Endometrial microvascular endothelial cells (primary cell): ENCODE results near the gene NTM. TPM values are rescaled to one million over a fixed set of nuclear protein-coding genes. Genes with fewer than 3 reads are reported as not detected.

Experiments
- in situ Hi-C: cut with HindIII; loops from 2 replicates; pipeline ENCODE4 v1.10.0; 2017; ENCODE audit warnings: low sequenced_read_pairs, low pct_unique_long_range_greater_than_20kb; ENCODE audit errors: inconsistent ontology term
- total RNA-seq: library from RNA; depleted of rRNA; stranded (reverse); fragments of >200 nt; gene quantifications from one replicate; pipeline ENCODE4 v1.2.3, GENCODE V29; 2015; ENCODE audit errors: inconsistent ontology term

The NTM gene
- total RNA-seq, 1 donor from 2014 or later, result 4.3 TPM

DNA sequence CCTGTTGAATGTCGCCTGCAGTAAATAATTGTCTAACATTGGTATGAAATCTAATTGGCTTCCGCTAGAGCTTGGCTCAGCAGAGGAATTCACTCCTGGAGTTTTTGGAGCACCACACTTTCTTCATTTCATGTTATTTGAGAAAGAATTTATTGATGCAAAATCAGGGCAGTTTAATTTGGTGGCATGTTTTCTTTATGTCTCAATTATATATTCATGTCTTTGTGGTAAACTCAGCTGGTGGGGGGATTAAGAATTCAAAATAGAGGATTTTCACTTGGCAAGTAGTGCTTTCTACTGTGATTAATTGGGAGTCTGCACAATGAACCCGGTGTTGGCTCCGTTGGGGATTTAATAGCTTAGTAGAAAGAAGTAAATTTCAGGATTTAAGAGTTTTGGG, 784.4 kb downstream of the NTM start:
- in situ Hi-C loops, result no loop called here

DNA sequence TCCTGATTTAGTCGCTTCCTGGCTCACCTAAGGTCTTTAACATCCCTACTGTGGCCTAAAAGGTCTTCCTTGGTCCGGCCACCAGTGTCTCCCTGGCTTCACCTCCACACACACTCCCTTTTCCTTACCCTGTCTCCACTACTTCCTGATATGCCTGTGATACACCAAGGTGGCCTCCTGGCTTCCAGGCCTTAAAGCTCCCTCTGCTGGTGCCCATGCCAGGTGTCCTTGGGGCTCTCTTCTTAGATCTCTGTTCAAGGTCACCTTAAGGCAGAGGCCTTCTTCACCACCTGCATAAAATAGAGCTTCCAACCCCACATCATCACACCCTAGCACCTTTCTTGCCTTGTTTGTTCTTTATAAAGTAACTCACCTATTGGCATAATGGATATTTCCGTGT, 787.7 kb downstream of the NTM start:
- in situ Hi-C loops, result no loop called here

DNA sequence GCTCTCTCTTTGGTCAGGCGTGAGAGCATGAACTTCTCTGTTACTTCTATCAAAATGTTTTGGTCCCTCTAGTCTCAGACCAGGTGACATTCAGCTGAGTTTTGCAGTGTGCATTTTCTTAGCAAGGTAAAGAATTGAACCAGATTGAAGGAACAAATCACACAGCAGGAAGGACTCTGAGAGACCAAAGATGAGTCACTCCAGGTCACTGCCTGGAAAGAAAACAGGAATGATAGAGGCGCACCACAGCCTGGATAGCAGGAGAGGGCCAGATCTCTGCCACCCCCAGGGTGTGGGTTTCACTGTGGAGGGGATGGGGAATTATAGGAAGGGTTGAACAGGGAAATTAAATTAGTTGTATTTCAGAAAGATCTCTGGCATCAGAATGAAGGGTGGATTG, 788.3 kb downstream of the NTM start:
- in situ Hi-C loops, result no loop called here

GRCh38 chr11:132161403-132162078, 791.1 kb downstream of the NTM start:
- in situ Hi-C loops, result no loop called here

- in situ Hi-C loops, result no loop called here
These were observed 798.0 kb downstream of the NTM start for GRCh38 chr11:132168344-132168981.

DNA sequence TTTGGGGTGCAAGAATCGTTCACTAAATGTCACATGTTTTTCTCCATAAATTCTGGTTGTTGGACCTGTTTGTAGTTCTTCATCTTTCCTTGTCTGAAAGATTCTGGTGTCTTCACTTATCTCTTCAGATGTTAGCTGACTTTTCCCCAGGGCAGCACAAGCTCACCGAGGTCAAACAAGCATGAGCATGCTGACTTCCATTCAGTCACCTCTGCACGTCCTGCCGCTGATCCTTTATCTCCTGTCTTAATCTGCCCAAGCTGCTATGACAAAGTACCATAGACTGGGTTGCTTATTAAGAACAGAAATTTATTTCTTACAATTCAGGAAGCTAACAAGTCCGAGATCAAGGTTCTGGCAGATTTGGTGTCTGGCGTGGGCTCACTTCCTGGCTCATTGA, 800.6 kb downstream of the NTM start:
- in situ Hi-C loops, result no loop called here

- in situ Hi-C loops, result no loop called here
These were observed 804.2 kb downstream of the NTM start for GRCh38 chr11:132174362-132175255.

- in situ Hi-C loops, result no loop called here
These were observed 806.7 kb downstream of the NTM start for GRCh38 chr11:132177106-132177505.

GRCh38 chr11:132184079-132184478, 813.7 kb downstream of the NTM start:
- in situ Hi-C loops, result no loop called here

DNA sequence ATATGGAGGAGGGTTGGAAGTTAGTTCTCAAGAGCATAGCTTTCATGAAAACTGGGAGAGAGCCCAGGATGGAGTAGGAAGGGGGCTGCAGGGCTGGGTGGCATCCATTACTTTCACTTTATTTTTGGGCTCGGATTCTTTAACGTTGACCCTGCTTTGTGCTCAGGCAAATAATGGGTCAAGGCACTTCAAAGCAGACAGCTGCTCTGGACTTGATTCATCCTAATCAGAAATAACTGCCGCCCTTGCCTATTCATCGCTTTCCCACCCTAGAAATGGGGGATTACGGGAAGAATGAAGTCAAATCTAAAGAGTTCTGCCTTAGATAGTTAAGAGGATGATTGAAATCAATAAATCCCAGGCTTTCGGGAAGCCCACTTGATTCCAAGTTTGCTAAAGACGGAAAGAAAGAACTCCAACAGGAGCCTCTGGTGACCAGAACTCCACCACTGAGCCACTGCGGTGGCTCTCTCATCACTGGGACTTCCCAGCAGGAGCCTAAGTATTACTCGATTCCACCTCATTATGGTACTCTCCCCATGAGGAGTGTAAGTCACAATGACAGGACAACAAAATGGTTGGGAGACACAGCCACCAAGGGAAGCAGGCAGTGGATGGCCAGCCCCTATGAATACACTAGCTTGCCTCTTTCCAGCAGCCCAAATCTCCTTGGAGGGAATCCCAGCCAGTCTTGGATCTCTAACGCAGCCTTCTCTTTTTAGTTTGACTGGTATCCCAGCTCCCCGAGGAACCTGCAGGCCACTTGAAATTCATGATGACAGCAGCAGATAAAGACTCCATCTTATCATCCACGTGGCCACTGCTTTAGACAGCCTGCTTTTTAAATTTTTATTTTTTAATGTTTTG, 815.5 kb downstream of the NTM start:
- in situ Hi-C loops, result no loop called here

DNA sequence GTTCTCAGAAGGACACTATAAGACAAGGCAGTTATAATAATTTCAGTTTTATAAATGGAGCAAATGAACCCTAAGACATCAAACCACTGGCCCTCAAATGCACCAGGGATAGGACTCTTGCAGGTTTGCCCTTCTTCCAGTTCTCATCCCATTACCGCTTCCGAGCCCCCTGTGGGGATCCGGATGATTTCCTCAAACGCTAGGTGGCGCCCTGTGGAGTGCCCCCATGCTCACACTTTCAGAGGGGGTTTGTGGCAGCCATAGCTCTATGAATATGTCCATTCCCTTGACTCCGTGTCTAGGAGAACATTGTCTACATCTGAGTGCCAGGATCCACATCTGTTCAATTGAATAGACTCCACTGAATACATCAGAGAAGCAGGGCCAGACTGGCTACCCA, 816.3 kb downstream of the NTM start:
- in situ Hi-C loops, result no loop called here

DNA sequence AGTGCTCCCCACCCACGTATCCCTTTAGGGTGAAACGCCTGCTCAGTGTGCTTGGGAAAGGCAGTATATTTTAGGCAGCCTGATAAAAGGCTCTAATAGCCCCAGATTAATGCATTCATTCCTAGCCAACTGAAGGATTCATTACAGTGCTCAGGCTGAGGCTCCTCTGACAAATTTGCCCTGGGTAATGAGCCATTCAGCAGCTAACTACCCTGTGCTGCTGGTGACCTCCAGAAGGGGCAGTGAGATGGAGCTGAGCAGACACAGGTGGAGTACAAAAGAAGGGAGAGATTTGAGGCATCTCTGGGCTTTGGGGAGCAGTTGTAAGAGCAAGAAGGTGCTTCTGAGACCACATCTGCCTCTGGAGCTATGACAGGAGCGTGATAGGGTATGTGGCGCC, 817.0 kb downstream of the NTM start:
- in situ Hi-C loops, result no loop called here

GRCh38 chr11:132187814-132188213, 817.4 kb downstream of the NTM start:
- in situ Hi-C loops, result no loop called here

- in situ Hi-C loops, result no loop called here
These were observed 826.5 kb downstream of the NTM start for GRCh38 chr11:132196928-132197327.

- in situ Hi-C loops, result no loop called here
These were observed 830.0 kb downstream of the NTM start for GRCh38 chr11:132200353-132200936.

GRCh38 chr11:132202621-132203020, 832.2 kb downstream of the NTM start:
- in situ Hi-C loops, result no loop called here

DNA sequence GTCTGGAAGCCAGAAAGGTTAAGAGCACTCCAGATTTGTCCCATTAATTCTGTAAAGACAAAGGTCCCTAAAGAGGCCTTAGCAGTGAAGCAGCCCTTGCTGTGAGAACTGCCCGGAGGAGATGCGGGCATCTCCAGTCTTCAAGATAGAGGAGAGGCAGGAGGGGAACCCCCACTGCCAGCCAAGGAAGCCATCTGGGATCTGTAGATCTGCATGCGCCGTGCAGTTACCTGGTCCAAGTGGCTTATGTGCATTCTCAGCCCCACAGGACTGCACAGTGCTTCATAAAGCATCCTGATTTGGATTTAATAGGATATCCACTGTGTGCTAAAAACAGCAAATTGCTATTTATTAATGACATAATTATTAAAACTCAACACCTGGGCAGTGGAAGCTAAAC, 834.6 kb downstream of the NTM start:
- in situ Hi-C loops, result no loop called here

DNA sequence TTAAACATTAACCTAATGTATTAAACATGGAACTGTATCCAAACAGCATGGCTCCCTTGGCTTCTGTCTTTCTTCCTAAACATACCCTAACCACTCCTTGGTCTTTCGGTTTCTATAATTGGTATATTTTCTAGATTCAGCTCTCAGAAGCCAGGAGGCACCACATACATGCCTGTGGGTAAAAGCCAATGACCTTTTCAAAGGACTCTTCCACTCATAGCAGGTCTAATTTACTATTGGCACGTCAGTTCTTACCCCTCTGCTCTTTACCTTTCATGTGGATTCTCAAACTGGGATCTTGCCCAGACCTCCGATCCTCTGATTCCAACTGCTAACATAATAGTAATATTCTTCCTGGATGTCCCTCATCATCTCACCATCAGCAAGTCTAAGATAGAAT, 835.1 kb downstream of the NTM start:
- in situ Hi-C loops, result no loop called here

DNA sequence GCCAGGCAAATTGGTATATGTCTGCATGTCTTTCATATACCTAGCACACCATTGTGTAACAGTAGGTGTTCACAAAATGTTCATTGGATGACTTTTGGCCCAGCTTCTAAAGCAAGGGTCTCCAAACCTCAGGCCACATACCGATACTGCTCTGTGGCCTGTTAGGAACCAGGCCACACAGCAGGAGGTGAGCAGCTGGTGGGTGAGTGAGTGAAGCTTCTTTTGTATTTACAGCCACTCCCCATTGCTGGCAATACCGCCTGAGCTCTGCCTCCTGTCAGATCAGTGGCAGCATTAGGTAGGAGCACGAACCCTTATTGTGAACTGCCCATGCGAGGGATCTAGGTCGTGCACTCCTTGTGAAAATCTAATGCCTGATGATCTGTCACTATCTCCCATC, 836.6 kb downstream of the NTM start:
- in situ Hi-C loops, result no loop called here
